Mammary epithelial cell (primary cell): Measurements from ENCODE around the gene EXT2.

Experiments
- CTCF ChIP-seq, 2 donors: IDR thresholded peaks in 1 of 2; conservative IDR thresholded peaks in 1 of 2; 2 replicates each; pipeline ENCODE4 v1.5.1; 2011 to 2012; ENCODE audit warnings: inconsistent platforms in 2 of 2, low read length in 2 of 2, mild to moderate bottlenecking in 2 of 2, control low read depth in 1 of 2, low read depth in 1 of 2; ENCODE audit not compliant: insufficient read depth in 1 of 2; ENCODE audit errors: extremely low read depth in 1 of 2
- EZH2 ChIP-seq: IDR thresholded peaks from 2 replicates; pipeline ENCODE4 v1.6.1; 2012; ENCODE audit warnings: low read length, inconsistent platforms, borderline replicate concordance

GRCh38 chr11:44277196-44278090 lies 182.0 kb downstream of the EXT2 start:
- TF ChIP-seq EZH2 (no peak), CTCF (conservative IDR thresholded peaks at IDR 0.05 in 1 of 2, IDR thresholded peaks at IDR 0.05 in 1 of 2; ENCODE audit: extremely low read depth in 1 of 2, insufficient read depth in 1 of 2, low read depth in 1 of 2, low read length in 2 of 2) (no peak)
